ENCODE measurements around the gene DKC1. TPM values are rescaled to one million over a fixed set of nuclear protein-coding genes. Genes with fewer than 3 reads are reported as not detected.

The DKC1 gene
- total and polyA plus RNA-seq, 2 of the 13 experiments (the other 11 are each of a cell fraction or from before 2014, with no cell fraction given), result 61.6 to 102 TPM

GRCh38 chrX:154719132-154719675 is 43.5 kb upstream of the DKC1 start:
- Histone ChIP-seq H3K27ac (ENCODE audit: extremely low read length, insufficient read depth, low read length) (no peak overlapping the region), H3K27me3 (ENCODE audit: control insufficient read depth in 1 of 2, insufficient read depth in 2 of 2, low read length in 2 of 2) (no peaks in the 10 kb centered on the region), H3K4me1 (ENCODE audit: insufficient read depth, low read length) (no peaks in the 10 kb centered on the region), H3K4me2 (ENCODE audit: low read depth, low read length) (no peak overlapping the region), H2AFZ (ENCODE audit: low read length) (no peak overlapping the region), H3K4me3 (replicated peaks in 1 of 3; ENCODE audit: insufficient read depth in 1 of 3, low read depth in 2 of 3, low read length in 3 of 3) (no peak overlapping the region), H3K9me3 (ENCODE audit: low read length) (no peaks in the 10 kb centered on the region), H3K79me2 (ENCODE audit: insufficient read depth, low read length) (no peaks in the 10 kb centered on the region), H4K20me1 (ENCODE audit: insufficient read depth, low read length) (no peaks in the 10 kb centered on the region), H3K9ac (ENCODE audit: insufficient read depth, low read depth, low read length) (no peak overlapping the region), H3K36me3 (replicated peaks in 1 of 2; ENCODE audit: control insufficient read depth in 1 of 2, insufficient read depth in 2 of 2, low read length in 2 of 2) (no peaks in the 10 kb centered on the region)
- no peak for TF ChIP-seq GZF1 (CRISPR knock-in tag; IDR thresholded peaks at IDR 0.05)
- no peak for ATAC-seq
- intact Hi-C loops (cut with micrococcal nuclease; ENCODE audit: unreplicated experiment), result no loop called here
- in situ Hi-C loops (cut with HindIII; ENCODE audit: extremely low pct_ligation_motif_present, low pct_unique_long_range_greater_than_20kb), result no loop called here
- no TSS peak for BruUV-seq (replicated peaks)
- DNase-seq (ENCODE audit: low spot score), result no peak
- WGBS (ENCODE audit: low lambda C conversion rate), result 18% methylated on average over 6 of the region's 6 CpGs
- no peak for FAIRE-seq
- ChIA-PET CTCF (ENCODE audit: low intra/inter-chr PET ratio, low total read pairs) (no interaction called here), POLR2A (no interaction called here)

- Histone ChIP-seq H3K79me2 (ENCODE audit: insufficient read depth, low read length) (no peaks in the 10 kb centered on the region), H3K27ac (ENCODE audit: extremely low read length, insufficient read depth, low read length) (no peak overlapping the region), H3K9ac (ENCODE audit: insufficient read depth, low read depth, low read length) (no peak overlapping the region), H4K20me1 (ENCODE audit: insufficient read depth, low read length) (no peaks in the 10 kb centered on the region), H3K4me3 (replicated peaks in 1 of 3; ENCODE audit: insufficient read depth in 1 of 3, low read depth in 2 of 3, low read length in 3 of 3) (no peak overlapping the region), H3K4me1 (ENCODE audit: insufficient read depth, low read length) (no peaks in the 10 kb centered on the region), H2AFZ (ENCODE audit: low read length) (no peak overlapping the region), H3K27me3 (ENCODE audit: control insufficient read depth in 1 of 2, insufficient read depth in 2 of 2, low read length in 2 of 2) (no peaks in the 10 kb centered on the region), H3K36me3 (replicated peaks in 1 of 2; ENCODE audit: control insufficient read depth in 1 of 2, insufficient read depth in 2 of 2, low read length in 2 of 2) (no peaks in the 10 kb centered on the region), H3K4me2 (ENCODE audit: low read depth, low read length) (no peak overlapping the region), H3K9me3 (ENCODE audit: low read length) (no peaks in the 10 kb centered on the region)
- BruUV-seq (replicated peaks), result no TSS peak
- WGBS (ENCODE audit: low lambda C conversion rate), result 50% methylated on average over 4 of the region's 4 CpGs
- no peak for ATAC-seq
- TF ChIP-seq CEBPB (IDR thresholded peaks at IDR 0.05; ENCODE audit: borderline replicate concordance, low read depth, low read length), result 0 out of 2 replicates have a peak, but pooled peaks have one; percentile 23
- TF ChIP-seq ZNF280B (CRISPR knock-in tag; IDR thresholded peaks at IDR 0.05; ENCODE audit: borderline replicate concordance), result no peak
- TF ChIP-seq ZNF770 (CRISPR knock-in tag; IDR thresholded peaks at IDR 0.05), result no peak
- no peak for TF ChIP-seq E2F5 (CRISPR knock-in tag; conservative IDR thresholded peaks at IDR 0.05)
- TF ChIP-seq ZUFSP (CRISPR knock-in tag; IDR thresholded peaks at IDR 0.05; ENCODE audit: borderline replicate concordance), result no peak
- in situ Hi-C loops (cut with HindIII; ENCODE audit: extremely low pct_ligation_motif_present, low pct_unique_long_range_greater_than_20kb), result no loop called here
- no peak for DNase-seq (ENCODE audit: low spot score)
- no peak for FAIRE-seq
- intact Hi-C loops (cut with micrococcal nuclease; ENCODE audit: unreplicated experiment), result no loop called here
- POLR2A ChIA-PET, result no interaction called here
- CTCF ChIA-PET (ENCODE audit: low intra/inter-chr PET ratio, low total read pairs), result no interaction called here
Observed at GRCh38 chrX:154720067-154720466, 42.6 kb upstream of the DKC1 start.

Data from HepG2 (cell line).